ENCODE results near the gene FLVCR2.

DNA sequence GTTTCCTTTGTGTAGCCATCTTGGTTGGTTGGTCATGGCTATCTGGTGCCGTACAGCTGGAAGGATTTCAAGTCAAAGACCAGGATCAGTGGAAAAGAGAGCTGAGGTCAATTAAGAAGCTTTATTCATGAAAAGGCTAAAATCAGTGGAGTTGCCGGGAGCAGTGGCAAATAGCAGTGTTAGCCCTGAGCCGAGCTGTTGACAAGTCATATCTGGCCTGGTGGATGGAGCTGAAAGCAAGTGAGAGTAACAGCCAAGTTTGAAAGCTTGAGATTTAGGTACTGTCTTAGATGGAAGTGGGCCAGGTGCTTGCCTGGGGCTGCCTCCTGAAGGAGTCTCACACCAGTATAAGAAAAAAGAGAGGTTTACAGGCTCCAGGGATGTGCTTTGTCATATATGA, 47.2 kb upstream of the FLVCR2 start:
- TF ChIP-seq, protein P1, sequence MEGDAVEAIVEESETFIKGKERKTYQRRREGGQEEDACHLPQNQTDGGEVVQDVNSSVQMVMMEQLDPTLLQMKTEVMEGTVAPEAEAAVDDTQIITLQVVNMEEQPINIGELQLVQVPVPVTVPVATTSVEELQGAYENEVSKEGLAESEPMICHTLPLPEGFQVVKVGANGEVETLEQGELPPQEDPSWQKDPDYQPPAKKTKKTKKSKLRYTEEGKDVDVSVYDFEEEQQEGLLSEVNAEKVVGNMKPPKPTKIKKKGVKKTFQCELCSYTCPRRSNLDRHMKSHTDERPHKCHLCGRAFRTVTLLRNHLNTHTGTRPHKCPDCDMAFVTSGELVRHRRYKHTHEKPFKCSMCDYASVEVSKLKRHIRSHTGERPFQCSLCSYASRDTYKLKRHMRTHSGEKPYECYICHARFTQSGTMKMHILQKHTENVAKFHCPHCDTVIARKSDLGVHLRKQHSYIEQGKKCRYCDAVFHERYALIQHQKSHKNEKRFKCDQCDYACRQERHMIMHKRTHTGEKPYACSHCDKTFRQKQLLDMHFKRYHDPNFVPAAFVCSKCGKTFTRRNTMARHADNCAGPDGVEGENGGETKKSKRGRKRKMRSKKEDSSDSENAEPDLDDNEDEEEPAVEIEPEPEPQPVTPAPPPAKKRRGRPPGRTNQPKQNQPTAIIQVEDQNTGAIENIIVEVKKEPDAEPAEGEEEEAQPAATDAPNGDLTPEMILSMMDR (IDR thresholded peaks at IDR 0.05): no peak
- TF ChIP-seq POLR2A (IDR thresholded peaks at IDR 0.05): no peak

Measured in body of pancreas (tissue), 4 donors.